Measurements from ENCODE around the gene ABHD10.

GRCh38 chr3:111947231-111947630, 31.6 kb upstream of the ABHD10 start:
- TF ChIP-seq, protein P1, sequence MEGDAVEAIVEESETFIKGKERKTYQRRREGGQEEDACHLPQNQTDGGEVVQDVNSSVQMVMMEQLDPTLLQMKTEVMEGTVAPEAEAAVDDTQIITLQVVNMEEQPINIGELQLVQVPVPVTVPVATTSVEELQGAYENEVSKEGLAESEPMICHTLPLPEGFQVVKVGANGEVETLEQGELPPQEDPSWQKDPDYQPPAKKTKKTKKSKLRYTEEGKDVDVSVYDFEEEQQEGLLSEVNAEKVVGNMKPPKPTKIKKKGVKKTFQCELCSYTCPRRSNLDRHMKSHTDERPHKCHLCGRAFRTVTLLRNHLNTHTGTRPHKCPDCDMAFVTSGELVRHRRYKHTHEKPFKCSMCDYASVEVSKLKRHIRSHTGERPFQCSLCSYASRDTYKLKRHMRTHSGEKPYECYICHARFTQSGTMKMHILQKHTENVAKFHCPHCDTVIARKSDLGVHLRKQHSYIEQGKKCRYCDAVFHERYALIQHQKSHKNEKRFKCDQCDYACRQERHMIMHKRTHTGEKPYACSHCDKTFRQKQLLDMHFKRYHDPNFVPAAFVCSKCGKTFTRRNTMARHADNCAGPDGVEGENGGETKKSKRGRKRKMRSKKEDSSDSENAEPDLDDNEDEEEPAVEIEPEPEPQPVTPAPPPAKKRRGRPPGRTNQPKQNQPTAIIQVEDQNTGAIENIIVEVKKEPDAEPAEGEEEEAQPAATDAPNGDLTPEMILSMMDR (conservative IDR thresholded peaks at IDR 0.05; ENCODE audit: low read depth, low read length), result no peak
- TF ChIP-seq EZH2phosphoT487 (IDR thresholded peaks at IDR 0.05; ENCODE audit: borderline replicate concordance, low read length), result no peak

Data from PC-3 (cell line).